Astrocyte (in vitro differentiated cells and primary cell): ENCODE measurements around the gene ABCC12.

Experiments
- EZH2 ChIP-seq: IDR thresholded peaks from 2 replicates; pipeline ENCODE4 v1.6.1; 2012; ENCODE audit warnings: mild to moderate bottlenecking, low read length, inconsistent platforms; ENCODE audit not compliant: insufficient read depth
- TF ChIP-seq, protein P1 (sequence below): IDR thresholded peaks from 2 replicates; pipeline ENCODE4 v1.5.1; 2011; ENCODE audit warnings: low read depth, mild to moderate bottlenecking, inconsistent platforms, low read length, moderate library complexity; ENCODE audit not compliant: insufficient read depth

DNA sequence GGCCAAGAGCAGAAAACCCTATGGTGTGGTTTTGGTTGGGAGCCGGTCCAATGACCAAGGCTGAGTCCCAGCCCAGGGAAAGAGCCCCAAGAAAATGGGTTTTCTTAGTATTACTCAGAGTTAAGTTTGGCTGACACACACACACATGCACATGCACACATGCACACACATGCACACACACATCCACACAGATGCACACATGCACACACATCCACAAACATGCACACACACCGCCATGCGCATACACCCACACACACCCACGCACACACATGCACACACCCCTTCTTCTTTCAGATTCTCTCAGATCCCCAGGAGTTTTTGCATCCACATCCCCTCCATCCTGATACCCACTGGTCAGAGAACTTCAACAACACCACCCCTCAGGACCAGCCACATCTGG, 9.1 kb downstream of the ABCC12 start:
- TF ChIP-seq, protein P1, sequence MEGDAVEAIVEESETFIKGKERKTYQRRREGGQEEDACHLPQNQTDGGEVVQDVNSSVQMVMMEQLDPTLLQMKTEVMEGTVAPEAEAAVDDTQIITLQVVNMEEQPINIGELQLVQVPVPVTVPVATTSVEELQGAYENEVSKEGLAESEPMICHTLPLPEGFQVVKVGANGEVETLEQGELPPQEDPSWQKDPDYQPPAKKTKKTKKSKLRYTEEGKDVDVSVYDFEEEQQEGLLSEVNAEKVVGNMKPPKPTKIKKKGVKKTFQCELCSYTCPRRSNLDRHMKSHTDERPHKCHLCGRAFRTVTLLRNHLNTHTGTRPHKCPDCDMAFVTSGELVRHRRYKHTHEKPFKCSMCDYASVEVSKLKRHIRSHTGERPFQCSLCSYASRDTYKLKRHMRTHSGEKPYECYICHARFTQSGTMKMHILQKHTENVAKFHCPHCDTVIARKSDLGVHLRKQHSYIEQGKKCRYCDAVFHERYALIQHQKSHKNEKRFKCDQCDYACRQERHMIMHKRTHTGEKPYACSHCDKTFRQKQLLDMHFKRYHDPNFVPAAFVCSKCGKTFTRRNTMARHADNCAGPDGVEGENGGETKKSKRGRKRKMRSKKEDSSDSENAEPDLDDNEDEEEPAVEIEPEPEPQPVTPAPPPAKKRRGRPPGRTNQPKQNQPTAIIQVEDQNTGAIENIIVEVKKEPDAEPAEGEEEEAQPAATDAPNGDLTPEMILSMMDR, result no peak
- no peak for TF ChIP-seq EZH2
